OCI-LY1 (cell line): ENCODE measurements around the gene RASA3.

Experiments
- H2AFZ ChIP-seq: fragments of 200-600 bp; sonication (generic), shearing (Covaris generic); 2 replicates; pipeline ENCODE4 v1.6.0; 2014; ENCODE audit warnings: antibody characterized with exemption, mild to moderate bottlenecking, low read length
- H3F3A ChIP-seq: fragments of 200-600 bp; sonication (generic), shearing (Covaris generic); 2 replicates; pipeline ENCODE4 v1.6.0; 2014; ENCODE audit warnings: mild to moderate bottlenecking, antibody characterized with exemption, low read length, moderate library complexity; ENCODE audit not compliant: insufficient read depth
- H3K27ac ChIP-seq: fragments of 200-600 bp; sonication (generic); 2 replicates; pipeline ENCODE4 v1.5.1; 2014; ENCODE audit warnings: low read length, mixed run types, mild to moderate bottlenecking, low read depth; ENCODE audit not compliant: poor library complexity, severe bottlenecking
- H3K27me3 ChIP-seq: fragments of 200-600 bp; sonication (generic); 2 replicates; pipeline ENCODE4 v1.6.0; 2014; ENCODE audit warnings: antibody characterized with exemption, mild to moderate bottlenecking, low read length, moderate library complexity; ENCODE audit not compliant: insufficient read depth
- H3K36me3 ChIP-seq: fragments of 200-600 bp; sonication (generic); 2 replicates; pipeline ENCODE4 v1.6.1; 2014; ENCODE audit warnings: mild to moderate bottlenecking, antibody characterized with exemption, low read length, moderate library complexity, mixed read lengths; ENCODE audit not compliant: insufficient read depth
- H3K4me1 ChIP-seq: fragments of 200-600 bp; sonication (generic); 2 replicates; pipeline ENCODE4 v1.5.1; 2014; ENCODE audit warnings: mild to moderate bottlenecking, low read length, moderate library complexity; ENCODE audit not compliant: insufficient read depth, severe bottlenecking
- H3K4me2 ChIP-seq: fragments of 200-600 bp; sonication (generic), shearing (Covaris generic); 2 replicates; pipeline ENCODE4 v1.6.1; 2014; ENCODE audit warnings: low read length
- H3K4me3 ChIP-seq: fragments of 200-600 bp; sonication (generic); 2 replicates; pipeline ENCODE4 v1.5.1; 2014; ENCODE audit warnings: low read length, low read depth, mild to moderate bottlenecking, mixed read lengths; ENCODE audit not compliant: poor library complexity, severe bottlenecking
- H3K79me2 ChIP-seq: fragments of 200-600 bp; shearing (Covaris generic); 2 replicates; pipeline ENCODE4 v1.6.1; 2016; ENCODE audit warnings: mixed run types, low read length, mixed read lengths; ENCODE audit not compliant: insufficient read depth
- H3K9ac ChIP-seq: fragments of 200-600 bp; sonication (generic), shearing (Covaris generic); 2 replicates; pipeline ENCODE4 v1.6.1; 2014; ENCODE audit warnings: mild to moderate bottlenecking, low read length, mixed read lengths
- H3K9me2 ChIP-seq: fragments of 200-600 bp; sonication (generic), shearing (Covaris generic); 2 replicates; pipeline ENCODE4 v1.6.1; 2014; ENCODE audit warnings: low read depth, mild to moderate bottlenecking, low read length, mixed read lengths
- H3K9me3 ChIP-seq: fragments of 200-600 bp; shearing (Covaris generic); 2 replicates; pipeline ENCODE4 v1.6.1; 2014; ENCODE audit warnings: low read length, mixed read lengths
- H4K20me1 ChIP-seq: fragments of 200-600 bp; sonication (generic), shearing (Covaris generic); 2 replicates; pipeline ENCODE4 v1.6.0; 2016; ENCODE audit warnings: mild to moderate bottlenecking, low read length; ENCODE audit not compliant: insufficient read depth
- EZH2 ChIP-seq: fragments of 200-600 bp; sonication (generic), shearing (Covaris generic); IDR thresholded peaks from 2 replicates; pipeline ENCODE4 v1.8.0; 2017; ENCODE audit warnings: borderline replicate concordance, mixed run types, mild to moderate bottlenecking, antibody characterized with exemption, low read length, moderate library complexity, mixed read lengths
- TF ChIP-seq, protein P1 (sequence below): fragments of 200-600 bp; sonication (generic), shearing (Covaris generic); IDR thresholded peaks from 2 replicates; pipeline ENCODE4 v1.5.1; 2017; ENCODE audit warnings: mild to moderate bottlenecking, antibody characterized with exemption, low read length, moderate library complexity, mixed read lengths

Gene RASA3

DNA sequence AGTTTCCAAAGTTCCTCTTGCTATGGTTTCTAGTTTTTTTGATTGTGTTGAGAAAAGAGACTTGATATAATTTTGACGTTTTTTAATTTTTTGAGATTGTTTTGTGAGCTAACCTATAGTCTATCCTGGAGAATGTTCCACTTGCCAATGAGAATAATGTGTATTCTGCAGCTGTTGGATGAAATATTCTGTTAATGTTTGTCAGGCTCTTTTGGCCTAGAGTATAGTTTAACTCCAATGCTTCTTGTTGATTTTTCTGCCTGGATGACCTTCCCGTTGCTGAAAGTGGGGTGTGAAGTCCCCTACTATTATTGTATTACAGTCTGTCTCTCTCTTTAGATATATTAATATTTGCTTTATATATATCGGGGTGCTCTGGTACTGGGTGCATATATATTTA, 40.0 kb downstream of the RASA3 start:
- peaks cover 6% of the 10 kb centered on the region; the same call in 1 of the 2 replicates for H3K9me3 ChIP-seq
- H3F3A ChIP-seq, result no peaks in the 10 kb centered on the region
- no peak overlapping the region for H2AFZ ChIP-seq
- no peaks in the 10 kb centered on the region for H4K20me1 ChIP-seq
- H3K4me3 ChIP-seq, result no peak overlapping the region
- H3K27ac ChIP-seq, result no peak overlapping the region
- no peak overlapping the region for H3K9ac ChIP-seq
- H3K27me3 ChIP-seq, result peaks cover 5% of the 10 kb centered on the region; the same call in 1 of the 2 replicates
- H3K4me1 ChIP-seq, result peaks cover 12% of the 10 kb centered on the region
- no peaks in the 10 kb centered on the region for H3K9me2 ChIP-seq
- no peaks in the 10 kb centered on the region for H3K79me2 ChIP-seq
- H3K36me3 ChIP-seq, result no peaks in the 10 kb centered on the region; the same call in 1 of the 2 replicates
- TF ChIP-seq, protein P1, sequence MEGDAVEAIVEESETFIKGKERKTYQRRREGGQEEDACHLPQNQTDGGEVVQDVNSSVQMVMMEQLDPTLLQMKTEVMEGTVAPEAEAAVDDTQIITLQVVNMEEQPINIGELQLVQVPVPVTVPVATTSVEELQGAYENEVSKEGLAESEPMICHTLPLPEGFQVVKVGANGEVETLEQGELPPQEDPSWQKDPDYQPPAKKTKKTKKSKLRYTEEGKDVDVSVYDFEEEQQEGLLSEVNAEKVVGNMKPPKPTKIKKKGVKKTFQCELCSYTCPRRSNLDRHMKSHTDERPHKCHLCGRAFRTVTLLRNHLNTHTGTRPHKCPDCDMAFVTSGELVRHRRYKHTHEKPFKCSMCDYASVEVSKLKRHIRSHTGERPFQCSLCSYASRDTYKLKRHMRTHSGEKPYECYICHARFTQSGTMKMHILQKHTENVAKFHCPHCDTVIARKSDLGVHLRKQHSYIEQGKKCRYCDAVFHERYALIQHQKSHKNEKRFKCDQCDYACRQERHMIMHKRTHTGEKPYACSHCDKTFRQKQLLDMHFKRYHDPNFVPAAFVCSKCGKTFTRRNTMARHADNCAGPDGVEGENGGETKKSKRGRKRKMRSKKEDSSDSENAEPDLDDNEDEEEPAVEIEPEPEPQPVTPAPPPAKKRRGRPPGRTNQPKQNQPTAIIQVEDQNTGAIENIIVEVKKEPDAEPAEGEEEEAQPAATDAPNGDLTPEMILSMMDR, result no peak
- no peak for TF ChIP-seq EZH2
- H3K4me2 ChIP-seq, result no peak overlapping the region

DNA sequence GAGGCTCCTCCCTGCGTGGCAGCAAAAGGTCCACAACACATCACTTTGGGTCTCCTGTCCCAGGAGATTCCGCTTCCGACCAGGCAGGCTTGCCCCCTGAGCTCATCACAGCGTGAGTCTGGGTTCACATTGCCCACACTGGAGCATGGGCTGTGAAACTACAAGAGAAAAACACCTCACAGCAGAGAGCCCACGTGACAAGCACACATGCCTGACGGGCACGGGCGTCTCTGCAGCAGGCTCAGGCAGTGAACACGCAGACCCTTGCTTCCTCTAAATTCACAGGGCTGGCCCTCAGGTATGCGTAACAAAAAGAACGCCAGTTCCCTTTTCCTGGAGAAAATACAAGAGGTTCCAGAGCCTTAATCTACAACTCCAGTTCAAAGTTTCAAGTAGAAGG, 41.9 kb downstream of the RASA3 start:
- no peak overlapping the region for H2AFZ ChIP-seq
- H3K27me3 ChIP-seq, result peaks cover 5% of the 10 kb centered on the region; the same call in 1 of the 2 replicates
- no peak overlapping the region for H3K27ac ChIP-seq
- no peaks in the 10 kb centered on the region for H3K9me2 ChIP-seq
- H3K9ac ChIP-seq, result no peak overlapping the region
- peaks cover 6% of the 10 kb centered on the region; the same call in 1 of the 2 replicates for H3K9me3 ChIP-seq
- TF ChIP-seq, protein P1, result no peak
- no peak for TF ChIP-seq EZH2
- H3K36me3 ChIP-seq, result no peaks in the 10 kb centered on the region; the same call in 1 of the 2 replicates
- H4K20me1 ChIP-seq, result no peaks in the 10 kb centered on the region
- no peak overlapping the region for H3K4me3 ChIP-seq
- H3K4me1 ChIP-seq, result peaks cover 12% of the 10 kb centered on the region
- no peak overlapping the region; the same call in 1 of the 2 replicates for H3K4me2 ChIP-seq
- no peaks in the 10 kb centered on the region for H3F3A ChIP-seq
- no peaks in the 10 kb centered on the region for H3K79me2 ChIP-seq

DNA sequence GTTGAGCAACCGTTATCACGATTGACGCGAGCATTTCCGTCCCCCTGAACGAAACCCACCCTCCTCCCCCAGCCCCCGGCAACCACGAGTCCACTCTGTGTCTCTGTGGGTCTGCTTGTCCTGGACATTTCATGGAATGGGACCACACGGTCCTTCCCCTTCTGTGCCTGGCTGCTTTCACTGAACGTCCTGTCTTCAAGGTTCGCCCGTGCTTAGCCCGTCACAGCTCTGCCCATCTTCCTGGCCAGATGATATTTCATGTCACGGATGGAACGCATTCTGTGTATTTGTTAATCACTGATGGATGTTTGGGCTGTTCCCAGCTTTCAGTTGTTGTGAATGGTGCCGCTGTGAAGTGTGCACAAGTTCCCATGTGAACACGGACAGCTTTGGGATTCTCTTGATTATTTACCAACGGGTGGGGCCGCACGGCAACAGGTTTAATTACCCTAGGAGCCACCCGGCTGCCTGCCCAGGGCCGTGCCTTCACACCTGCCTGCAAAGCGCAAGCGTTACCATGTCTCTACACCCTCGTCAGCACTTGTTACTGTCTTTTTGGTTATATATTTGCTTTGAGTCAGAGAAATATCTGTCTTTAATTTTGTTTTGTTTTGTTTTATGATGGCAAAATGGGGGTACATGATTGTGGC, 42.5 kb downstream of the RASA3 start:
- Histone ChIP-seq H4K20me1 (no peaks in the 10 kb centered on the region), H3K4me1 (peaks cover 12% of the 10 kb centered on the region), H3K27ac (no peak overlapping the region), H3K4me3 (no peak overlapping the region), H3K36me3 (no peaks in the 10 kb centered on the region; the same call in 1 of the 2 replicates), H3K9ac (no peak overlapping the region), H3K27me3 (peaks cover 5% of the 10 kb centered on the region; the same call in 1 of the 2 replicates), H3F3A (no peaks in the 10 kb centered on the region), H3K4me2 (no peak overlapping the region; the same call in 1 of the 2 replicates), H3K9me2 (no peaks in the 10 kb centered on the region), H3K9me3 (peaks cover 6% of the 10 kb centered on the region; the same call in 1 of the 2 replicates), H3K79me2 (no peaks in the 10 kb centered on the region), H2AFZ (no peak overlapping the region)
- TF ChIP-seq, protein P1, result no peak
- TF ChIP-seq EZH2, result no peak
